GM23338 (cell line): Measurements from ENCODE around the gene ZGPAT.

ENCODE experiments used
- CTCF ChIP-seq, 2 experiments: fragments of 200-600 bp in 1 of 2; sonication (generic) in 1 of 2; conservative IDR thresholded peaks; 2 replicates each; pipeline versions ENCODE4 v1.5.1 to v1.6.1; 2016 to 2017; ENCODE audit warnings: antibody characterized with exemption in 2 of 2, low read depth in 2 of 2, mild to moderate bottlenecking in 2 of 2, moderate library complexity in 1 of 2
- EZH2 ChIP-seq: fragments of 200-600 bp; sonication (generic); IDR thresholded peaks from one replicate; pipeline ENCODE4 v1.8.0; 2017; ENCODE audit warnings: antibody characterized with exemption, mild to moderate bottlenecking, low read depth; ENCODE audit not compliant: unreplicated experiment
- EZH2phosphoT487 ChIP-seq: fragments of 200-600 bp; sonication (generic); IDR thresholded peaks from one replicate; pipeline ENCODE4 v1.8.1; 2018; ENCODE audit warnings: antibody characterized with exemption; ENCODE audit not compliant: unreplicated experiment

- TF ChIP-seq CTCF (conservative IDR thresholded peaks at IDR 0.05; ENCODE audit: low read depth in 2 of 2) (no peak), EZH2 (no peak), EZH2phosphoT487 (no peak)
Observed at GRCh38 chr20:63782521-63782971, 74.7 kb downstream of the ZGPAT start.
